Fibroblast of skin of left biceps (primary cell): Measurements from ENCODE around the gene SOCS7.
A peak's percentile ranks its signal among the peaks of the same experiment; 100 is the strongest.

Experiments used
- DNase-seq, 2 experiments: peaks; one replicate each; pipeline ENCODE4 v3.0.0-alpha.2; 2013; ENCODE audit warnings: low read depth in 2 of 2

Gene SOCS7

GRCh38 chr17:38440614-38441397, 89.2 kb downstream of the SOCS7 start:
- no peak for DNase-seq

- DNase-seq: no peak
Measured at GRCh38 chr17:38441429-38442061, 89.9 kb downstream of the SOCS7 start.

GRCh38 chr17:38442548-38442947, 90.9 kb downstream of the SOCS7 start:
- no peak for DNase-seq

- DNase-seq: no peak
Measured at GRCh38 chr17:38443356-38444031, 91.8 kb downstream of the SOCS7 start.

GRCh38 chr17:38444151-38444550, 92.5 kb downstream of the SOCS7 start:
- DNase-seq: no peak

- DNase-seq: no peak
Measured at GRCh38 chr17:38447502-38448085, 96.0 kb downstream of the SOCS7 start.

- no peak for DNase-seq
Measured at GRCh38 chr17:38448208-38448771, 96.6 kb downstream of the SOCS7 start.

GRCh38 chr17:38449364-38449763, 97.7 kb downstream of the SOCS7 start:
- DNase-seq: no peak

GRCh38 chr17:38450557-38451029, 98.9 kb downstream of the SOCS7 start:
- no peak for DNase-seq

- peak; percentile 75 for DNase-seq
Measured at GRCh38 chr17:38451030-38451839, 99.6 kb downstream of the SOCS7 start.

- peak; percentile 91 to 92 for DNase-seq
Measured at GRCh38 chr17:38451840-38452529, 100.3 kb downstream of the SOCS7 start.

- DNase-seq: no peak
Measured at GRCh38 chr17:38452719-38453118, 101.1 kb downstream of the SOCS7 start.

- DNase-seq: no peak
Measured at GRCh38 chr17:38453951-38454421, 102.3 kb downstream of the SOCS7 start.

GRCh38 chr17:38454532-38454931, 102.9 kb downstream of the SOCS7 start:
- no peak for DNase-seq
